ENCODE measurements around the gene TRAF5. TPM values are rescaled to one million over a fixed set of nuclear protein-coding genes. Genes with fewer than 3 reads are reported as not detected.

The TRAF5 gene
- total RNA-seq = 10 to 100 TPM in 1 of 4 donors, 1 to 10 TPM in 3; 1.3 to 11.7 (median 4.3) TPM

GRCh38 chr1:211326528-211327345 lies at the start of gene TRAF5:
Gene TRAF5, plus strand, starts transcription at chr1:211326833. Its CDS starts 26,407 bp downstream, at chr1:211353240.
- Histone ChIP-seq H3K4me1 (peaks cover 43% of the 10 kb centered on the region), H3K27me3 (no peaks in the 10 kb centered on the region), H3K4me3 (peak within 1 kb of the TSS; percentile 79), H3K36me3 (no peaks in the 10 kb centered on the region), H3K9me3 (no peaks in the 10 kb centered on the region), H3K27ac (peak within 1 kb of the TSS; percentile 72)
- TF ChIP-seq CTCF (IDR thresholded peaks at IDR 0.05) (no peak), POLR2A (IDR thresholded peaks at IDR 0.05) (no peak), EP300 (IDR thresholded peaks at IDR 0.05) (no peak), POLR2AphosphoS5 (IDR thresholded peaks at IDR 0.05) (no peak)
- DNase-seq (ENCODE audit: low spot score in 2 of 2) = no peak
- WGBS = 1% methylated on average over 23 of the region's 91 CpGs

- Histone ChIP-seq H3K27me3 (no peaks in the 10 kb centered on the region), H3K36me3 (peaks cover 76% of the 10 kb centered on the region), H3K27ac (no peak overlapping the region), H3K9me3 (no peaks in the 10 kb centered on the region), H3K4me1 (no peaks in the 10 kb centered on the region), H3K4me3 (no peak overlapping the region)
- TF ChIP-seq POLR2A (IDR thresholded peaks at IDR 0.05) (no peak), POLR2AphosphoS5 (IDR thresholded peaks at IDR 0.05) (no peak), CTCF (IDR thresholded peaks at IDR 0.05) (no peak), EP300 (IDR thresholded peaks at IDR 0.05) (no peak)
- 0% methylated on average over 1 of the region's 1 CpG for WGBS
- DNase-seq (ENCODE audit: low spot score in 2 of 2) = no peak
Measured at GRCh38 chr1:211279340-211279739, 47.3 kb upstream of the TRAF5 start.

GRCh38 chr1:211280910-211281309 lies 45.7 kb upstream of the TRAF5 start:
- Histone ChIP-seq H3K27ac (no peak overlapping the region), H3K36me3 (peaks cover 86% of the 10 kb centered on the region), H3K4me1 (no peaks in the 10 kb centered on the region), H3K27me3 (no peaks in the 10 kb centered on the region), H3K9me3 (no peaks in the 10 kb centered on the region), H3K4me3 (no peak overlapping the region)
- no peak for DNase-seq (ENCODE audit: low spot score in 2 of 2)
- no peak for TF ChIP-seq POLR2AphosphoS5 (IDR thresholded peaks at IDR 0.05)
- no peak for TF ChIP-seq POLR2A (IDR thresholded peaks at IDR 0.05)
- TF ChIP-seq CTCF (IDR thresholded peaks at IDR 0.05) = no peak
- no peak for TF ChIP-seq EP300 (IDR thresholded peaks at IDR 0.05)
- 93% methylated on average over 4 of the region's 4 CpGs for WGBS

- Histone ChIP-seq H3K27me3 (no peaks in the 10 kb centered on the region), H3K4me1 (no peaks in the 10 kb centered on the region), H3K9me3 (no peaks in the 10 kb centered on the region), H3K36me3 (peaks cover 86% of the 10 kb centered on the region), H3K4me3 (no peak overlapping the region), H3K27ac (no peak overlapping the region)
- WGBS = 81% methylated on average over 6 of the region's 6 CpGs
- TF ChIP-seq CTCF (IDR thresholded peaks at IDR 0.05) (no peak), EP300 (IDR thresholded peaks at IDR 0.05) (no peak), POLR2AphosphoS5 (IDR thresholded peaks at IDR 0.05) (no peak), POLR2A (IDR thresholded peaks at IDR 0.05) (no peak)
- DNase-seq (ENCODE audit: low spot score in 2 of 2) = no peak
Measured at GRCh38 chr1:211281320-211282022, 45.2 kb upstream of the TRAF5 start.

GRCh38 chr1:211282023-211282373 lies 44.6 kb upstream of the TRAF5 start:
- Histone ChIP-seq H3K27ac (no peak overlapping the region), H3K27me3 (no peaks in the 10 kb centered on the region), H3K4me3 (no peak overlapping the region), H3K9me3 (no peaks in the 10 kb centered on the region), H3K36me3 (peaks cover 89% of the 10 kb centered on the region), H3K4me1 (no peaks in the 10 kb centered on the region)
- TF ChIP-seq EP300 (IDR thresholded peaks at IDR 0.05) (no peak), POLR2A (IDR thresholded peaks at IDR 0.05) (no peak), CTCF (IDR thresholded peaks at IDR 0.05) (no peak), POLR2AphosphoS5 (IDR thresholded peaks at IDR 0.05) (no peak)
- DNase-seq (ENCODE audit: low spot score in 2 of 2) = no peak
